GM19099 (cell line): ENCODE results near the gene ARSG.

Experiments used
- POLR2A ChIP-seq: IDR thresholded peaks from 3 replicates; pipeline ENCODE4 v1.6.1; 2011; ENCODE audit warnings: low read depth; ENCODE audit not compliant: insufficient read length; ENCODE audit errors: extremely low read depth

ARSG gene

DNA sequence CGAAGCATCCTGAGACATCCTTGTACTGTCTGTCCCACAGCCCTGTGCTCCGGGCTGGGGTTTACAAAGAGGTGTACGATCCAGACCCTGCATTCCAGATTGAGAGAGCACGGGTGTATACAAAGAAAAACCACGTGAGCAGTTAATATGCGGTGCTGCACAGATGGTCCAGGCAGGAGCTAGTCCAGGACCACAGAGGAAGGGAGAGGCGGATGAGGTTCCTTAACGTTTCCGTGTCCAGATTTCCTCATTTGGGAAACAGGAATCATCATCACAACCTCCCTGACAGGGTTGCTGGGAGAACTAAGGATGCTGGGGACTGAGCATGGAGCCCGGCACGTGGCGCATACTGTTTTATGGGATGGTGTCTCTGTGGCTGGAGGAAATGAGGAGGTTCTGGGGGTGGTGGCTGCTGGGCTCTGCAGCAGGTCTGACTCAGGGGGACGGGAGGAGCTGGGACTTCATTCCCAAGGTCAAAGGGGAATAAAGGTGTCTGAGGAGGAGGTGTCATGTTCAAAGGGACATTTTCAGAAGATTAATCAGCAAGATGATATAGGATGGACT, 139.8 kb downstream of the ARSG start:
- no peak for TF ChIP-seq POLR2A

DNA sequence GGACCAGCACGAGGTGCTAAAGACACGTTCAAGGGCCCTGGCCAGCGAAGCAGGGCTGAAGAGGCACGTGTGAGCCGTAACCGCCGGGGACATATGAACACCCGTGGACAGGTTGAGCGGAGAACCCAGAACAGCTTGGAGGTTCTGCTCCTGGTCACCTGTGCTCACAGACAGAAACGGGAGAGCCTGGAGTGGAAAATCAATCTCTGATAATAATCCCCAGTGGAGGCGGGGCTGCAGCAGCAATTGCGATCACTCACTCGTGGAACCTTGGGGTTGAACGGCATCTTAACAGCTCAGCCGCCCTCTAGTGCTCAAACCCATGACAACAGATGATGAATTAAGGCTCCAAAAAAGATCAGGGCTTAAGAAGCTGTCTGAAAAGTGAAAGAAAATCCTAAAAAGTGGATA, 140.4 kb downstream of the ARSG start:
- no peak for TF ChIP-seq POLR2A

DNA sequence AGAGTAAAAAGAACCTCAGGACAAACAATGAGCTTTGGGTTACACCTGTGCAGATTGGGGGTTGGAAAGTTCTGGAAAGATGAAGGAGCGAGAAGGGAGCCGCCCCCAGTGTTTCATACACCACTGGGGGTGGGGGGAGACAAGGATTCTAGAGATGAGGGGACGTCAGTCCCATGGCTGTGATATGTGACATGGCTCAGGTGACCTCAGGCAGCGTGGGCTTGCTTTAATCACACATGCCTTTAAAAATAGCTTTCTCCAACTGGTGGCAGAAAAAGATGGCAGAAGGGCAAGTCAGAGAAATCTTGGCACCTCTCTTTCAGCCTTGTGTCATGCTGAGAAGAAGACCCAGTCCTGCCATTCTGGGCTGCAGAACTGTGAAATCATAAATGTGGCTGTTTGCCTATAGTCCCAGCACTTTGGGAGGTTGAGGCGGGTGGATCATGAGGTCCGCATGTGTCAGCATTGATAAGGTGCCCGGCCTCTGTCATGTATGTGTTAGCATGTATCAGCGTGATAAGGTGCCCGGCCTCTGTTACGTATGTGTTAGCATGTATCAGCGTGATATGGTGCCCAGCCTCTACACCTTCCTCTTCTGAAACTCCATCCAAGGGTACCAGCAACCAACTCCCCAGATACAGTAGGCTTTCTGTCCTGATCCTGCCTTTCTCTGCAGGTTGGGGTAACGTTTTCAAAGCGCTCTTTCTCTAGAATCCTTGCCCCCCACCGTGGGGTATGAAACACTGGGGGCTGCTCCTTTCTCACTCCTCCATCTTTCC, 141.0 kb downstream of the ARSG start:
- no peak for TF ChIP-seq POLR2A

DNA sequence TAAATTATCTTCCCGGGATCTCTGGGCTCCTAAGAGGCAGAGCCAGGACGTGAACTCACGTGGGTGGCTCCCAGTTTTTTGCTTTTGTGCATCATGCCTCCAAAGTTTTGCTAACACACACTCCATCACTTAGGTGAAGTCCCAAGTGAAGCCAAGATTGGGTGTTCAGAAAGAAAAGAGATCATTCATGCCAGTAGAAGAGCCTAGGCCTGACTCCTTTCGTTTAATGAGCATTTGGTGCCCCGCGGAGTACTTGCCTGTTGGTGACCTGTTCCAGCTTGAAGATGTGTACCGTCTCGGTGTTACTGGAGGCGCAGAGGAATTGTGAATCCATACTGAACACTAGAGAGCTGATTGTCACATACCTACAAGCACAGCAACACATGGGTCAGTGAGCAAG, 141.9 kb downstream of the ARSG start:
- no peak for TF ChIP-seq POLR2A

DNA sequence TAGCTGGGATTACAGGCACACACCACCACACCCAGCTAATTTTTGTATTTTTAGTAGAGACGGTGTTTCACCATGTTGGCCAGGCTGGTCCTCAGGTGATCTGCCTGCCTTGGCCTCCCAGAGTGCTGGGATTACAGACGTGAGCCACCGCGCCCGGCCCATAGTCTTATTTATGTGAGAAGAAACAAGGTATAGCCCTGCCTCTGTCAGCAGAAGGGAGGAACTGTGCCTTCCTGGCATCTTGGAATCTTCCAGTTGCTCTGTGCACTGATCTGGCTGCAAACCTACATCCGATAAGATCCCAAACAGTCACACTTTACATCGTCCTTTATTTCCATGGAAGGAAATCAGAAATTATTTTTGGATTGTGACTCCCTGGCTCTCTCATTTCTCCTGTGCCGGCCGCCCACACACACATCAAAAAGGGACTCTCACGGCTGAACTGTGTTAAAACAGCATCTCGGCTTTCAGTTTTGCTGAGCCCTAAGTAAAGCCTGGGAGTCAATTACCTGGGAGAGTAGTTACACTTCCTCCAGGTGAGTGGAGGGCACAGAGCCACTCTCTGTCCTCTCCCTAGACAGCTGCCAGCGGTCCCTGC, 142.7 kb downstream of the ARSG start:
- TF ChIP-seq POLR2A = no peak

DNA sequence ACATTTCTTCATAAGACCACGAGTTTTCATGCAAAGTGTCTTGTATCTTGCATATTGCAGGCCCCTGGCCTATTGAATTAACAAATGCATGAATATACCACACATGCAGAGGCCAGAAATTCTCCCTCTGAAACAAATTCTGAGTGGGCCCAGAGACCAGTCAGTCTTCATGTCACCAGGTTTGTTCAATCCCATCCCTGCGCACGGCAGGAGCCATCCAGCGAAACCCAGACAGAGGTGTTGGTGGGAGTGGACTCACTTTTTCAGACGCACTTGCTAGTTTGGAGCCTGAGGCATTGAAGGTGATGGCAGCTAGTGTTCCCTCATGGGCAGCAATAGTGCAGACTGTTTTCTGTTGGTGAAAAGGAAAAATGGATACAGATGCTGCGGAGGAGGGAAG, 144.1 kb downstream of the ARSG start:
- no peak for TF ChIP-seq POLR2A

DNA sequence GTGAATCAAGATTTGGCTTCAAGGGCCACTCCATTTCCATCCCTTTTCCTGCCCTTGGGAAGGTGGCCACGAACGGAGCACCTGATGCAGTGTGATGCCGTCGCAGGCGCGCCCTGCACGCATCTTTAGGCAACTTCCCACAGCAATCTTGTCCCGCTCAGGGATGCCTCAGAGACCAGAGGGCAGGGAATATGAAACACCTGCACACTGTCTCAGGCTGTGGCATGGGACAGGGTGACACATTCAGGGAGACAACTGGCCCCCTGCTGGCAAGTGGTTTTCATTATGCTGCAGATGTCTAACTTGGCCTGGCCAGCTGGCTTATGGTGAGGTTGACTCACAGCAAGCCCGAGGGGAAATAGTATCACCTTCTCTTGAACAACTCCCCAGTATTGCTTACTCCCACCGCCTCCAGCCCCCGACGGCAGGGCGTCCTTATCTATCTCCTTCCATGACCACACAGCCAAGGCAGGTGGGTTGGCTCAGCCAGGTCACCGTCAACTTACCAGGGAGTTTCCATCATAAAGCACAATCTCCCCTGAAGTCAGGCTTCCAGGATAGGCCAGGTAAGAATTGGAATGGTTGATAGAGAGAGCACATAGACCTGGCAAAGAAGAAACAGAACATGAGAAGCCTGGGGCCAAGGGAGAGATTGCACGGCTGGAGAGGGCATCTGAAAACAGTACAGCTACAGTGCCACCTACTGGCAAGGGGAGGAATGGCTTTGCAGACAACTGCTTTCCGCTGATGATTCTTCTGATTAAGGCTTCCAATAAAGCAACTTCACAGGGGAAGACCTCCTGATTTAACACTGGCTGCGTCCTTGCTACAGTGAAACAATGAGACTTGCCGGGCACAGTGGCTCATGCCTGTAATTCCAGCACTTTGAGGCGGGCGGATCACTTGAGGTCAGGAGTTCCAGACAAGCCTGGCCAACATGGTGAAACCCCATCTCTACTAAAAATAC, 144.9 kb downstream of the ARSG start:
- TF ChIP-seq POLR2A = no peak

DNA sequence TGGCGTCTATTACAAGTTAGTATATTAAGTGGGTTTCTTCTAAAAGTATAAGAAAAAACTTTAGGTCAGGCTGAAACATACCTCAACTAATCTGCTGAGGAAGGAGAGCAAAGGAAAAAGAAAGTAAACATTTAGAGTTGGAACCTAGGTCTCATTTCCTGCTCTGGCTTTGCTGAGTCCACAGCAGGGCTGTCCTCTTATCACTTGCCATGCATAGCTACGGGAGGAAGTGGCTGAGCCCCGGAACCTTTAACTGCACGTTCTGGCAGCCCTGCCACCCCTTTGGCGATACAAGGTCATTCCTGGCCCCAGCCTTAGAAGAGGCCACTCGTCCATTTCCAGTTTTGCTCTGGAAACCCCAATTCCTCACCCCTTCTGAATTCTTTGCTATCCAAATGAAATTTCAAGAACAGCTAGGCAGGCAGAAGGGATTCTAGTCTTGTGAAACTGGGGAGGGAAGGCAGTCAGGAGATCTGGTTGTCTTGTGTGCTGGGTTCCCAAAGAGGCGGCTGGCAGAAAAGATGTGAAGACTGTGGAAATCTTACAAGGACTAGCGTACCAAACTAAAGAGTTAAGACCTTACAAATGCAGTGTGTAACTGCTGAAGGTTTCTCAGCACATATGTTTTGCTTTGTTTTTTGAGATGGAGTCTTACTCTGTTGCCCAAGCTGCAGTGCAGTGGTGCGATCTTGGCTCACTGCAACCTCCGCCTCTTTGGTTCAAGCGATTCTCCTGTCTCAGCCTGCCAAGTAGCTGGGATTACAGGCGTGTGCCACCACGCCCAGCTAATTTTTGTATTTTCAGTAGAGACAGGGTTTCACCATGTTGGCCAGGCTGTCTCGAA, 146.9 kb downstream of the ARSG start:
- peak; percentile 56 for TF ChIP-seq POLR2A

DNA sequence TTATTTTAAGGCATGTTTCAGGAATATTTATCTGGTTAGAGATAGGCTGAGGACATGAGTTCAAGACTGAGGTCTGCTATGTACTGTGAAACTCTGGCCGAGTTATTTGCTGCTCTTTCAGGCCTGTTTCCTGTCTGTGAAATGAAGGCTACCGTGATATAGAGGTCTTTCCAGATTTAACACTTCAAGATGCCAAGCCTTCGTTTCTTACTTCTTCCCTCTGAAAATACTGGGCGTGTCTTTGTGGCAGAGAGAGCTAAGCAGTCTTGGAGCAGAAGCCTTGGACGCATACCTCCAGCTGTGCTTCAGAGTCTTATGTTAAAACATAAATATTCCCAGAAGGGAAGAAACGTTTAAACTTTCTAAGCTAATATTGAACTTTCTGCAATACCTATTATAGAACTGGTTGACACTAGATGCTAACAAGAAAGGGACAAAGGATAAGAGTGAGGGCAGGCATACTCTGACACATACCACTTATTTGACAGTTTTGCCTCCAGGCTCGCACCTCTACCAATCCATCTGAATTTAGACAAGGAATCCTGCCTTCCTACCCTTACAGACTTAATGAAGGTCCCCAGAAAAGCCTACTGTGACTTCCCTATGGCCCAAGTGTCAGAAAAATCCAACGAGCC, 148.5 kb downstream of the ARSG start:
- TF ChIP-seq POLR2A = no peak

DNA sequence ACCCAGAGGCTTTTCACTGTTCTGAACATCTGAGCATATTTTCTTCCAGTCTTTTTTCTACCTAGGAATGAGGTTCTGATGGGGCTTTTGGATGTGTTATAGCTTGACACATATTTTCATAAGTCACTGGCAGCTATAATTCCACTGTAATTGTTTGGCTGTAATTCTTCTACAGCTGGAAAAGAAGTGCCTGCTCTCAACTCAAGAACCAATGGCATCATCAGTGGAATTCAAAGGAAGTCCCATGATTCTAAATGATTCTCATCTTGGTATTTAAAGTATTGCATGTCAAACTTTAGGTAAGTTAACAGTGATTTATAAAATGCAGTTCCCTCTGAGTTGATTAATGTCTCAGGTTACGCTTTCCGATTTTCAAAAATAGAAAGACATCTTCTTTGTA, 149.2 kb downstream of the ARSG start:
- no peak for TF ChIP-seq POLR2A

DNA sequence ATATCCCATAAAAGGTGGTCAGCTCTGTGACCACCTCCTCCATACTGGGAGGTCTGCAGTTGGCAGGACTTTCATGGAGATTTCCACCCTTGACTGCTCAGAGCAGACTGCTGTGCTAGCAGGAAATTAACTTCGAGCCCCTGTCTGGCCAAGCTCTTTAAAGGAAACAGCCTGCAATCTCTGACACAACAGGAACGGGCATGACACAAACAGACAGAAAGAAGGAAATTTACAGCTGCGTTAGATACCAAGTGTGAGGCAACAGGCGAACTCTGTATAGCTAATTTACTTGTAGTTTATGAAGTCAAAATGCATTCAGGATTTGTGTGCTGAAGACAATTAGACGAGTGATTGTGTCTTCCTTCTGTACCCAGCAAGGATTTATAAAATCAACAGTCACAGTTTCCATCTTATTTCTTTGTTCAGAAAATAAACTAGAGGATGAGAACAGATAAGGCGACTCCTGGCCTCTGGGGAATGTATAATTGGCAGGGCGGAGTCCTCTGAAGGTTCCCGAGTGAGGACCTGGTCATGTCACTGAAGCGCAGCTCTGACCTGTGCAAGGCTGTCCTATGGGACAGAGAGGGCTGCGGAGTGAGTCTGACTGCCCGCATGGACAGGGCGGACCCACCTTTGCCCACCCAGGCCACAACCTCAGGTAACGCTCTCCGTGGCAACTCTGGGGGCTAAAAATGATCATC, 149.9 kb downstream of the ARSG start:
- TF ChIP-seq POLR2A = no peak

DNA sequence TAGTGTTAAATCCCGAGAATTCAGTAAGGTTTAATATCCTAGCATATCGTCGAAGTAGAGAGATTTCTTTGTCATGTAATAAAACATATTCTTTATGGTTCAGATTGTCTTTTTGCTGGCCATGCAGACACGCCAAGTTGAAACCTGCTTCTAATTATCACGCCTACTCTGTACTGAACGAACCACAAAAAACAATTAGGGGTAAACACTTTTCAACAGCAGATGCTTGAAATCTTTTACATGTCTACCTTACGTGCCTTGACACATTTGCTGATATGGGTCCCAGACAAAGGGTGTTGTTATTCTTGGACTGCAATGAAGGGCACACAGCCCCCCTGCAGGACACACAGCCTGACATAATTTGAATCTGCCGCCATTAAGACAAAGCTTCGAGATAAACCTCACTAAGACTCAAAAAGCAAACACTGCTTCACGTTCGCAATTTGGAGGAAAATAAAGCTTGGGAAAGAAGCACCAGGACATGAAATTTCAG, 152.7 kb downstream of the ARSG start:
- no peak for TF ChIP-seq POLR2A

DNA sequence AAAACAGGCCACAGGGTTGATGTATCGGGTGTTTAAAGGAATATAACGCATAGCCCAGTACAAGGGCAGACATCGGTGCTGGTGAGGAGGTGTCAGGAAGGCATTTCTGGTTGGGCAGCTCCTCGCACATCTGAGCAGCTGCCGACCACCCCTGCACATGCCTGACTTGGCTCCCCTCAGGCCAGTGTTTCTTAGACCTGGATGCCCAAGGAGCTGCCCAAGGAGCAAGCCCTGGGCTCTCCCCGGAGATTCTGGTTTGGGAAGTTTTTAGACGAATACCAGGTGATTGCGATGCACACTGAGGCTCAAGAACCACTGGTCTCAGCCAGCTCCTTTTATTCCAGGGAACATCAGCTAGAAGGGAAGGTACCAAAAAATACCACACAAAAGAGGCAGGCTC, 154.4 kb downstream of the ARSG start:
- no peak for TF ChIP-seq POLR2A
